ENCODE data around the gene SPATA6L.
A peak's percentile ranks its signal among the peaks of the same experiment; 100 is the strongest.
"Not testable (repeated sequence)": the region's sequence is repeated elsewhere in the genome, so short reads cannot be mapped to it uniquely, and the experiment has no call there.

Gene SPATA6L

DNA sequence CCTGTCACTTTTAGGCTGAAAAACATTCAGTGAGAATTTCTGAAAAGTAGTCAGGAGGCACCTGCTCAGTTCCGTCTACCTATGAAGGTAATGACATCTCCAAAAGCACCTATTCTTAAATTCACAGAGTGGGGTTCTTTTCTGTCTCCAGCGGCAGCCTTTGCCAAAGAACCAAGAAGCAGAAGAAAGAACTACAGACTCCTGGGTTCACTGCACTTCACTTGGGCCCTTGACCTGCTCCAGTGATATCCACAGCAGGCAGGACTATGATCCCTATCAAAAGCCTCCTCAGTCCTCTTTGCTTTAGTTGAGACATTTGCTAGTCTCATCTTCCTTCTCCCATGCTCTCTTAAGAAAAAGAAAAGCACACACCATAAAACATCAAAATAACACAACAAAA is 23.9 kb downstream of the SPATA6L start:
- DNase-seq (ENCODE audit: extremely low spot score, insufficient read length, low read depth), result no peak
- no peak for FAIRE-seq

DNA sequence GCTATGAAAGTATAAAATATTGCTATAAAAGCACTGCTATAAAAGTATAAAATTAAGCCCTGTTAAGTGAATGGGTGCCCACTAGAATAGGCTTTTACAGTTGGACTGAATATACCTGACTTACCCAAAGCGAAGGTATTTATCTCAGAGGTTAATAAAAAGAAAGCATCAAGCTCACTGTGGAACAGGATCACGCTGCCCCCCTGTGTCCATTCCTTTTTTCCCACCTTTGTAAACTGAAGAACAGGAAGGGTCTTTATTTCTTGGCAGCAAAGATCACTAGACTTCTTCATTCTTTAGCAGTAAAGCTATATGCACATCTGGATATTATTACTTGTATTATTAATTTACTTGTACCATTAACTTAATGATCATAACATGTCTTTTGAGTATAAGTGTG is 26.3 kb downstream of the SPATA6L start:
- peak; percentile 60 for FAIRE-seq
- DNase-seq (ENCODE audit: extremely low spot score, insufficient read length, low read depth), result no peak

DNA sequence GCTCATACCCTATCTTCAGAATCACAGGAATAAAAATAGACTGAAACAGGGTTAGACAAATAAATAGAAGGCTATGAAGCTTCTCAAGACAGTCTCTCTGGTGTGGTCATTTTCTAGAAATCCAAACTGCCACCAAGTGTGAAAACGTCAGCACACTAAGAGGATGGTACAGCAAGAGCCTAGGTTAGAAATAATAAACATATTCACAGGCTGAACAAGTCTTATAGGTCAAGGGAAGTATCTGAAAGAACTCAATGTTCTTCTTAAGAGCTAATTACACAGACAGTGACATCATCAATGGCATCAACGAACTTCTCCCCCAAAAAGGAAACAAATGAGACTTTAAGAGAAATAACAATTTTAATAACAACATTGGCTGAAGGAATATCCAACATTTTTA is 26.9 kb downstream of the SPATA6L start:
- DNase-seq (ENCODE audit: extremely low spot score, insufficient read length, low read depth) (no peak), FAIRE-seq (no peak)

GRCh38 chr9:4638968-4639367 is 27.3 kb downstream of the SPATA6L start:
- DNase-seq (ENCODE audit: extremely low spot score, insufficient read length, low read depth) (no peak), FAIRE-seq (no peak)

DNA sequence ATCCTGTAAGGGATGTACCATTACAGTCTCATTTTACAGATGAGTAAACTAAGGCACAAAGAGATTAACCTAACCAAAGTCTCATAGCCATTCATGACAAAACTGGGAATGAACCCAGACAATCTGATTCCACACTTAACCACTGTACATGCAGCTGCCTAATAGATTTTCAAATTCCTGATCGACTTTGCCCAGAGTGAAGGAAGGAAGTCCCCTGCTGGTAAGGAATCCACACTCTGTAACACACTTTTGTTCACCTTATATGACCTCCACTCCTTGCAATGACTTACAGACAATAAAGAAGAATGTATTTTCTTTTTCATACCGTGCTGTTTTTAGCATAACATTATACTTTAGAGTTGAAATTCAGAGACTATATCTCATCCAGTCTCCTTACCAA is 35.4 kb downstream of the SPATA6L start:
- DNase-seq (ENCODE audit: extremely low spot score, insufficient read length, low read depth) (no peak), FAIRE-seq (no peak)

- no peak for FAIRE-seq
- DNase-seq (ENCODE audit: extremely low spot score, insufficient read length, low read depth), result no peak
Observed at GRCh38 chr9:4622016-4622415, 44.3 kb downstream of the SPATA6L start.

DNA sequence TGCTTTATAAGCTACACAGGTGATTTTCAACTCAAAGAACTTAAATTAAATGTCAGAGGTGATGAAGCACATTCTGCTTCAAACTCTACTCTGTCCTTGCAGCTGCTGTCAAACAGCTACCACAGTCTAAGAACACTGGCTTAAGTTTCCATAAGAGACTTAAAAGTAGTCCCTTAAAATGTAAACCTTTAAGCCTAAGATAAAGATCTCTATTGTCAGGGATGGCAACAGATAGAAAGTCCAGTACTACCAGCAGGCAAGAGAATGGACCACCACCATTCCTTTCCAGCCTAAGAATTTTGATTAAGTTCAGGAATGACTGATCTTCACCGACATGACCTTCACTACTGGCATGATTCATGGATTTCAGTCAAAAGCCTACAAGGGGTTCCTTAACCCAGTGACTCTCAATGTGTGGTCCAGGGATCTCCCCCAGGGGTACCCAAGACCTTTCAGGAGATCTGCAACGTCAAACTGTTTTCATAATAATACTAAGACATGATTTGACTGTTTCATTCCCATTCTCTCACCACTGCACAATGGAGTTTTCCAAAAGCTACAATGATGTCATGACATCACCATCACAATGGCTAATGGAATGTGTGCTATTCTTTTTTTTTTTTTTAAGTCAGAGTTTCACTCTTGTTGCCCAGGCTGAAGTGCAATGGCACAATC is 45.3 kb downstream of the SPATA6L start:
- no peak for DNase-seq (ENCODE audit: extremely low spot score, insufficient read length, low read depth)
- no peak for FAIRE-seq

DNA sequence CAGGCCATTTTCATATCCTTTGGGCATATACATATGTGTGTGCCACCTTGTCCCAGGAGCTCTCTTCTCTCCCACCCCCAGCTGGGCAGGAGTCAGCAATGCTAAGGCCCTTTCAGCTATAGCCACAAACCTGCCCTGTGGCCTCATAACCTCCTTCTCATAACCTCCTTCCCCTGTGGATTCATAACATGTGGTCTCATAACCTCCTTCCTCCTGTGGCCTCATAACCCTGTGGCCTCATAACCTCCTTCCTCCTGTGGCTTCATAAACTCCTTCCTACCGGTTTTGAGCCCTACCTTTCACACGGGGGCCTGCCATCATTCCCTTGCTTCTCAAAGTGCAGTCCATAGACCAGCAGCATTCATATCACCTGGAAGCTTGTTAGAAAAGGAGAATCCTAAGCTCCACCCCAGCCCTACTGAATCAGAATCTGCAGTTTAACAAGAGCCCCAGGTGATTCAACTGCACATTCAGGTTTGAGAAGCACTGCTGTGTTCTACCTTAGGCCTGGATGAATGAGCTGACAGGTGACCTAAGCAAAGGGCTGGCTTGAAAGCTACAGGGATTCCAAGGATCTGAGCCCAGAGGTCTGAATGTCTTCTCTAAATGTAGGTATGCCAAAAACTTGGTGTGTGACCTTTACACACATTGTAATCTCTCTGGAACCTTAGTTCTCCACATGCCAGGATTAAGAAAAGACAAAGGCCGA is 46.1 kb downstream of the SPATA6L start:
- DNase-seq (ENCODE audit: extremely low spot score, insufficient read length, low read depth) (no peak), FAIRE-seq (no peak)

DNA sequence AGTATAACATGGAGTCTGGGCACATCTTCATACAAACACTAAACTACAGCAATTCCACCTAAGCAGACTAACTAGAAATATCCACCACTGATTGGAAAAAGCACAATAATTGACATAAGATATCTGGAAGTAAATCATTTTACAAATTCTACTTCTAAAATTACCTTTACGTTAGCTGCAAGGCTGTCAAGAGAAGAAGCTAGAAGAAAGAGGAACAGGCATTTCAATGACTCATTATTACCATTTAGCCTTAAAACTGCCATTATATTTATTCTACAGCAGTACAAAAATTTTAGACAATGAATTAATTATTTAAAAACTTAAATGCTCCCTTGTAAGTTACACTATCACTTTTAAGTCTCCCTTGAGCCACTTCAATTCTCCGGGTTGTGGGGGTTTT is 47.6 kb downstream of the SPATA6L start:
- DNase-seq (ENCODE audit: extremely low spot score, insufficient read length, low read depth) (no peak), FAIRE-seq (no peak)

- DNase-seq (ENCODE audit: extremely low spot score, insufficient read length, low read depth) (no peak), FAIRE-seq (no peak)
Observed at GRCh38 chr9:4617752-4618151, 48.5 kb downstream of the SPATA6L start.

- FAIRE-seq, result no peak
- no peak for DNase-seq (ENCODE audit: extremely low spot score, insufficient read length, low read depth)
Observed at GRCh38 chr9:4615778-4616177, 50.5 kb downstream of the SPATA6L start.

DNA sequence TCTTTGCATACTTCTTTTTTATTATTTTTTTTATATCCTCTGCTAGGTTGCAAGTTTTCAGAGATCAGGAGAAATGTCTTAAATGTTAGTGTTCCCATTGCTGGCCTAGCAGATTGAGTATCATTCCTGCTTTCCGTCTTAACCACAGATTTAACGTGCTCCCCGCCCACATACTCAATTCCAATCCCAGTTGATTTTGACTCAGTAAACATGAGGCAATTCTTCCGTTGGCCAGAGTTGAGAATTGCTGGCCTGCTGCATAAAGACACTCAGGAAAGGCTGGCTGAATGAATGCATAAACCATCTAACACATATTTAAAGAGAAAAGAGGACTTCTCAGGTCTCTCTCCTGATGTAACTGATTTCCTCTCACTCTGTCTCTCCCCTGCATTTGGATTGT is 51.0 kb downstream of the SPATA6L start:
- no peak for FAIRE-seq
- no peak for DNase-seq (ENCODE audit: extremely low spot score, insufficient read length, low read depth)

DNA sequence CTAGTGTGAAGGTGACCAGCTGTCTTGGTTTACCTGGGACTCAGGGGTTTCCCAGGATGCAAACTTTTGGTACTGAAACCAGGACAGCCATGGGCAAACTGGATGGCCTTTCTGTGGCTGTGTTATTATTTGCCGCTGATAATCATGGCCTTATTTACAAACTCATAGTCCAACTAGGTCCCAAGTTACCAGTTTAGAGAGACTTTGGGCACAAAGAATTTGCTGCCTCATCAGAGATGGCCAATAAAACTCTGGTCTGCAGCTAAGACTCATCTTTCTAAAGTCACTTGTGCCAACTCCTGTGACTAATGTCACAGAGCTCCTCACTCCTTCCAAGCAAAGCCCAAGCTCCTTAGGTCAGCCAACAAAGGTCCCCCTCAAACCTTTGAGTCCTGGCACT is 51.7 kb downstream of the SPATA6L start:
- FAIRE-seq (no peak), DNase-seq (ENCODE audit: extremely low spot score, insufficient read length, low read depth) (no peak)

DNA sequence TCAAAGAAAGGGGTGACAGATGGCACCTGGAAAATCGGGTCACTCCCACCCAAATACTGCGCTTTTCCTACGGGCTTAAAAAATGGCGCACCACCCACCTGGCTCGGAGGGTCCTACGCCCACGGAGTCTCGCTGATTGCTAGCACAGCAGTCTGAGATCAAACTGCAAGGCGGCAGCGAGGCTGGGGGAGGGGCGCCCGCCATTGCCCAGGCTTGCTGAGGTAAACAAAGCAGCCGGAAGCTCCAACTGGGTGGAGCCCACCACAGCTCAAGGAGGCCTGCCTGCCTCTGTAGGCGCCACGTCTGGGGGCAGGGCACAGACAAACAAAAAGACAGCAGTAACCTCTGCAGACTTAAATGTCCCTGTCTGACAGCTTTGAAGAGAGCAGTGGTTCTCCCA is 60.2 kb downstream of the SPATA6L start:
- DNase-seq (ENCODE audit: extremely low spot score, insufficient read length, low read depth); FAIRE-seq: not testable (repeated sequence)

GRCh38 chr9:4604678-4605095 is 61.6 kb downstream of the SPATA6L start:
- peak; percentile 53 for DNase-seq (ENCODE audit: extremely low spot score, insufficient read length, low read depth)
- FAIRE-seq, result peak; percentile 86

GRCh38 chr9:4603830-4604229 is 62.5 kb downstream of the SPATA6L start:
- FAIRE-seq (no peak), DNase-seq (ENCODE audit: extremely low spot score, insufficient read length, low read depth) (no peak)

DNA sequence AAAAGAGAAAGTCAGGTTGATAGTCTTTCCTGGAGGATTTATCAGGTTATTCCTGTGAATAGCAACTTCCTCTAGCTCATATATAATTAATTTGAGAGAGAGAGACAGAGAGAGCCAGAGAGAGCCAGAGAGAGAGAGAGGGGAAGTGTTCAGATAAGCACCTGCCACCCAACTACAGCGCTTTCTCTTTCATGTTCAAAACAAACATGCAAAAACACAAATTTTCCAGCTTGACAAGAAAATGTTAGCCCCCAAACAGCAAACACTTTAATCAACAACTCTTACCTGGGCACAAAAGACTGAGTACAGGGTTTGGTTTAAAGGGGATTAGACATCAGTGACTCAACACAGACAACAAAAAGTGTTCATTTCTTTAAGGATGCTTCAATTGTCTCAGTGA is 65.9 kb downstream of the SPATA6L start:
- FAIRE-seq (no peak), DNase-seq (ENCODE audit: extremely low spot score, insufficient read length, low read depth) (no peak)

GRCh38 chr9:4596165-4596922 is 69.9 kb downstream of the SPATA6L start:
- DNase-seq (ENCODE audit: extremely low spot score, insufficient read length, low read depth) (no peak), FAIRE-seq (peak; percentile 76)

GRCh38 chr9:4594994-4595393 is 71.3 kb downstream of the SPATA6L start:
- FAIRE-seq, result no peak
- DNase-seq (ENCODE audit: extremely low spot score, insufficient read length, low read depth), result no peak

- FAIRE-seq (no peak), DNase-seq (ENCODE audit: extremely low spot score, insufficient read length, low read depth) (no peak)
Observed at GRCh38 chr9:4594545-4594944, 71.7 kb downstream of the SPATA6L start.

GRCh38 chr9:4592886-4593285 is 73.4 kb downstream of the SPATA6L start:
- no peak for FAIRE-seq
- DNase-seq (ENCODE audit: extremely low spot score, insufficient read length, low read depth), result no peak

Data from GM18507 (cell line).